ENCODE data around the gene GLI2. TPM values are rescaled to one million over a fixed set of nuclear protein-coding genes. Genes with fewer than 3 reads are reported as not detected.

GLI2 gene
- total and polyA plus RNA-seq, 8 donors = 8.5 to 26.1 (median 18.4) TPM

GRCh38 chr2:120769076-120769786, 33.6 kb downstream of the GLI2 start:
- intact Hi-C loops (cut with DNase I) = no loop called here
- TF ChIP-seq, protein P1, sequence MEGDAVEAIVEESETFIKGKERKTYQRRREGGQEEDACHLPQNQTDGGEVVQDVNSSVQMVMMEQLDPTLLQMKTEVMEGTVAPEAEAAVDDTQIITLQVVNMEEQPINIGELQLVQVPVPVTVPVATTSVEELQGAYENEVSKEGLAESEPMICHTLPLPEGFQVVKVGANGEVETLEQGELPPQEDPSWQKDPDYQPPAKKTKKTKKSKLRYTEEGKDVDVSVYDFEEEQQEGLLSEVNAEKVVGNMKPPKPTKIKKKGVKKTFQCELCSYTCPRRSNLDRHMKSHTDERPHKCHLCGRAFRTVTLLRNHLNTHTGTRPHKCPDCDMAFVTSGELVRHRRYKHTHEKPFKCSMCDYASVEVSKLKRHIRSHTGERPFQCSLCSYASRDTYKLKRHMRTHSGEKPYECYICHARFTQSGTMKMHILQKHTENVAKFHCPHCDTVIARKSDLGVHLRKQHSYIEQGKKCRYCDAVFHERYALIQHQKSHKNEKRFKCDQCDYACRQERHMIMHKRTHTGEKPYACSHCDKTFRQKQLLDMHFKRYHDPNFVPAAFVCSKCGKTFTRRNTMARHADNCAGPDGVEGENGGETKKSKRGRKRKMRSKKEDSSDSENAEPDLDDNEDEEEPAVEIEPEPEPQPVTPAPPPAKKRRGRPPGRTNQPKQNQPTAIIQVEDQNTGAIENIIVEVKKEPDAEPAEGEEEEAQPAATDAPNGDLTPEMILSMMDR (IDR thresholded peaks at IDR 0.05) = no peak
- ATAC-seq (no peak), DNase-seq (peak in 2 of 4 donors; percentile 19 to 32)
- no peaks in the 10 kb centered on the region for H3K27me3 ChIP-seq
- no peak overlapping the region for H3K4me3 ChIP-seq
- peaks cover 0 to 10% of the 10 kb centered on the region in 2 donors for H3K4me1 ChIP-seq
- H3K36me3 ChIP-seq = no peaks in the 10 kb centered on the region
- H3K27ac ChIP-seq = no peak overlapping the region
- H3K9me3 ChIP-seq = no peaks in the 10 kb centered on the region

GRCh38 chr2:120769787-120770120, 34.1 kb downstream of the GLI2 start:
- H3K27me3 ChIP-seq = no peaks in the 10 kb centered on the region
- no peak overlapping the region for H3K4me3 ChIP-seq
- no peaks in the 10 kb centered on the region for H3K36me3 ChIP-seq
- H3K9me3 ChIP-seq = no peaks in the 10 kb centered on the region
- DNase-seq (peak in 1 of 4 donors; percentile 24), ATAC-seq (no peak)
- TF ChIP-seq, protein P1 (IDR thresholded peaks at IDR 0.05) = no peak
- H3K4me1 ChIP-seq = peaks cover 0 to 8% of the 10 kb centered on the region in 2 donors
- no peak overlapping the region for H3K27ac ChIP-seq
- intact Hi-C loops (cut with DNase I) = no loop called here

DNA sequence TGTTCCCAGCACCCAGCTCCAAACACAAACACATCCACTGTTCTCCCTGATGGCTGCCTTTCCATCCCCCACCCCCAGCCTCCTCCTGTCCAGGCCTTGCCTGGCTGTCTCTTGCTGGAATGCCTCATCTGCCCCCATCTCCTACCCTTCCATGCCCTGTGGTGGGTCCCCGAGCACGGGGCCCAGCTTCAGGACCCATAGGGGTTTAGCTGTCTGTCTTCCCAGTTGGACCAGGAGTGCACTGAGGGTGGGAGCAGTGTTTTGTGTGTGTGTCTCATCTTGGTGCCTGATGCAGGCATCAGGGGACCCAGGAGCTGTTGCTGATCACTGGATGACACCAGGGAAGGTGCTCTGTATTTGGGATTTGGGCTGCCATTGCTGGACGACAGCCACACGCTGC, 34.5 kb downstream of the GLI2 start:
- no peak overlapping the region for H3K4me3 ChIP-seq
- ATAC-seq (no peak), DNase-seq (peak in 1 of 4 donors; percentile 18)
- no peaks in the 10 kb centered on the region for H3K36me3 ChIP-seq
- no peak overlapping the region for H3K27ac ChIP-seq
- intact Hi-C loops (cut with DNase I) = no loop called here
- H3K4me1 ChIP-seq = peaks cover 0 to 4% of the 10 kb centered on the region in 2 donors
- H3K27me3 ChIP-seq = no peaks in the 10 kb centered on the region
- TF ChIP-seq, protein P1 (IDR thresholded peaks at IDR 0.05) = no peak
- no peaks in the 10 kb centered on the region for H3K9me3 ChIP-seq

DNA sequence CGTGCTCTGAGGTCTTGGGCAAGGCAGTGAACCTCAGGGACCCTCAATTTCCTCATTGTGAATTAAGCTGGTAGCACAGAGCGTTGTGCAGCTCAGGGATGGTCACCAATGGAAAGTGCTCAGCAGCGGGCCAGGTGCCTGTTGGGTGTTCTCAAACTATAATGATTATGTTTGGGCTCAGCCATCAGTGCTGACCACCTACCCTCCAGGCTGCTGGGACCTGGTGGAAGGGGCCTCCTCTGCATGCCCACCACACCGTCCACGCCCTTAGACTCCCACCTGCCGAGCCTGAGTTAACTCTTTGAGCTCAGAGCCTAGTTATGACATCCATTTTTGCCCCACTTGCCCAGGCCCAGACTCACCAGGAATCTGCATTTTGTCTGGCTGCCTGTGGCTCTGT, 35.0 kb downstream of the GLI2 start:
- H3K27ac ChIP-seq = peak overlapping the region in 1 of 2 donors; percentile 67
- no peaks in the 10 kb centered on the region for H3K4me1 ChIP-seq
- TF ChIP-seq, protein P1 (IDR thresholded peaks at IDR 0.05) = no peak

GRCh38 chr2:120771111-120771780, 35.6 kb downstream of the GLI2 start:
- H3K4me3 ChIP-seq = no peak overlapping the region
- H3K9me3 ChIP-seq = no peaks in the 10 kb centered on the region
- no peaks in the 10 kb centered on the region for H3K4me1 ChIP-seq
- TF ChIP-seq, protein P1 (IDR thresholded peaks at IDR 0.05) = no peak
- peak overlapping the region in 1 of 2 donors; percentile 67 for H3K27ac ChIP-seq
- peak in 3 of 4 donors; percentile 57 to 63 (median 58) for DNase-seq
- peak; percentile 78 for ATAC-seq
- H3K27me3 ChIP-seq = no peaks in the 10 kb centered on the region
- H3K36me3 ChIP-seq = no peaks in the 10 kb centered on the region
- intact Hi-C loops (cut with DNase I) = no loop called here

More for the DNA sequence above, 35.0 kb downstream of the GLI2 start:
- Histone ChIP-seq H3K9me3 (no peaks in the 10 kb centered on the region), H3K27me3 (no peaks in the 10 kb centered on the region), H3K4me3 (no peak overlapping the region), H3K36me3 (no peaks in the 10 kb centered on the region)
- DNase-seq (peak in 1 of 4 donors; percentile 36), ATAC-seq (no peak)
- intact Hi-C loops (cut with DNase I) = no loop called here

Measured in left lung (tissue), 10 donors.